ENCODE data around the gene ATP11C. TPM values are rescaled to one million over a fixed set of nuclear protein-coding genes. Genes with fewer than 3 reads are reported as not detected.

Gene ATP11C
- total and polyA plus RNA-seq, 9 of the 15 experiments (the other 6 are each of a cell fraction or from before 2014, with no cell fraction given): 18.2 to 42.2 (median 29.4) TPM

DNA sequence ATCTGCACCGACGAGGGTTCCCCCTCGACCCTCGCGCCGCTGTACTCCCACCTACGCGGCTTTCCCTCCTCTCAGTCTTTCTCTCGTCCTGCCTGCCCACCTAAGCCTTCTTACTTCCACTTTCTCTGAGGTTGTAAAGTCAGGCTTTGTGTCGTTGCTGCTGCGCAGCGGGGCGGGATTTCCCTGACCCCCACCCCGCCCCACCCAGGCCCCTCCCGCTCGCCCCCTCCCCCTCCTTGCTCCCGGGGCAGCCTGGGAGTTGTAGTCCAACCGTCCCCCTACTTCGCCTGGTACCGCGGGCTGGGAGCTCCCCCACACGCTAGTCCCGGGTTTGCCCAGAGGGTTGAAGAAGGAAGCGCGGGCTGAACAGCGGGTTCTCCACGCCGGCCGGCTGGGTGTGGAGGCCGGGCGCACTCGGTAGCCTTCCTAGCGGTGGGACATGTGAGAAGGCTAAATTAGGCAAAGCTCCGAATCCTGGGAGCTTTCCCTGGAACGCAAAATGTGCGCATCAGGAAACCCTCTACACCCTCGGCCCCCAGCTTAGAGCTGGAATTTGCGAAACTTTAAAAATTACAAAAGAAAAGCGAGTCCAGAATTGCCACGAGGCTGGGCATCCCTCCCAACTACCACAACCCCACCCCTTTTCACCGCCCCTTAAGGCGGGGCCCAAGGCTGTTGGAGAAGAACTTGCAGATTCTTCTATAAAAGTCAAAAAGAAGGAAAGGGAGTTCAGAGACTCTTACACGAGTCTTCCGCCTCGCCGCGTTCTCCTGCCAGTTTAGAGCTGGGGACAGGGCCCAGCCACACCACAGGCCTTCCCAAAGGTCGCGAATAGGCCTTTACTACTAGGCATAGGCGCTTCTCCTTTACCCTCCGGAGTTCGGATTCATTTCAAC is at the start of gene ATP11C (continued):
- TF ChIP-seq, protein P1, sequence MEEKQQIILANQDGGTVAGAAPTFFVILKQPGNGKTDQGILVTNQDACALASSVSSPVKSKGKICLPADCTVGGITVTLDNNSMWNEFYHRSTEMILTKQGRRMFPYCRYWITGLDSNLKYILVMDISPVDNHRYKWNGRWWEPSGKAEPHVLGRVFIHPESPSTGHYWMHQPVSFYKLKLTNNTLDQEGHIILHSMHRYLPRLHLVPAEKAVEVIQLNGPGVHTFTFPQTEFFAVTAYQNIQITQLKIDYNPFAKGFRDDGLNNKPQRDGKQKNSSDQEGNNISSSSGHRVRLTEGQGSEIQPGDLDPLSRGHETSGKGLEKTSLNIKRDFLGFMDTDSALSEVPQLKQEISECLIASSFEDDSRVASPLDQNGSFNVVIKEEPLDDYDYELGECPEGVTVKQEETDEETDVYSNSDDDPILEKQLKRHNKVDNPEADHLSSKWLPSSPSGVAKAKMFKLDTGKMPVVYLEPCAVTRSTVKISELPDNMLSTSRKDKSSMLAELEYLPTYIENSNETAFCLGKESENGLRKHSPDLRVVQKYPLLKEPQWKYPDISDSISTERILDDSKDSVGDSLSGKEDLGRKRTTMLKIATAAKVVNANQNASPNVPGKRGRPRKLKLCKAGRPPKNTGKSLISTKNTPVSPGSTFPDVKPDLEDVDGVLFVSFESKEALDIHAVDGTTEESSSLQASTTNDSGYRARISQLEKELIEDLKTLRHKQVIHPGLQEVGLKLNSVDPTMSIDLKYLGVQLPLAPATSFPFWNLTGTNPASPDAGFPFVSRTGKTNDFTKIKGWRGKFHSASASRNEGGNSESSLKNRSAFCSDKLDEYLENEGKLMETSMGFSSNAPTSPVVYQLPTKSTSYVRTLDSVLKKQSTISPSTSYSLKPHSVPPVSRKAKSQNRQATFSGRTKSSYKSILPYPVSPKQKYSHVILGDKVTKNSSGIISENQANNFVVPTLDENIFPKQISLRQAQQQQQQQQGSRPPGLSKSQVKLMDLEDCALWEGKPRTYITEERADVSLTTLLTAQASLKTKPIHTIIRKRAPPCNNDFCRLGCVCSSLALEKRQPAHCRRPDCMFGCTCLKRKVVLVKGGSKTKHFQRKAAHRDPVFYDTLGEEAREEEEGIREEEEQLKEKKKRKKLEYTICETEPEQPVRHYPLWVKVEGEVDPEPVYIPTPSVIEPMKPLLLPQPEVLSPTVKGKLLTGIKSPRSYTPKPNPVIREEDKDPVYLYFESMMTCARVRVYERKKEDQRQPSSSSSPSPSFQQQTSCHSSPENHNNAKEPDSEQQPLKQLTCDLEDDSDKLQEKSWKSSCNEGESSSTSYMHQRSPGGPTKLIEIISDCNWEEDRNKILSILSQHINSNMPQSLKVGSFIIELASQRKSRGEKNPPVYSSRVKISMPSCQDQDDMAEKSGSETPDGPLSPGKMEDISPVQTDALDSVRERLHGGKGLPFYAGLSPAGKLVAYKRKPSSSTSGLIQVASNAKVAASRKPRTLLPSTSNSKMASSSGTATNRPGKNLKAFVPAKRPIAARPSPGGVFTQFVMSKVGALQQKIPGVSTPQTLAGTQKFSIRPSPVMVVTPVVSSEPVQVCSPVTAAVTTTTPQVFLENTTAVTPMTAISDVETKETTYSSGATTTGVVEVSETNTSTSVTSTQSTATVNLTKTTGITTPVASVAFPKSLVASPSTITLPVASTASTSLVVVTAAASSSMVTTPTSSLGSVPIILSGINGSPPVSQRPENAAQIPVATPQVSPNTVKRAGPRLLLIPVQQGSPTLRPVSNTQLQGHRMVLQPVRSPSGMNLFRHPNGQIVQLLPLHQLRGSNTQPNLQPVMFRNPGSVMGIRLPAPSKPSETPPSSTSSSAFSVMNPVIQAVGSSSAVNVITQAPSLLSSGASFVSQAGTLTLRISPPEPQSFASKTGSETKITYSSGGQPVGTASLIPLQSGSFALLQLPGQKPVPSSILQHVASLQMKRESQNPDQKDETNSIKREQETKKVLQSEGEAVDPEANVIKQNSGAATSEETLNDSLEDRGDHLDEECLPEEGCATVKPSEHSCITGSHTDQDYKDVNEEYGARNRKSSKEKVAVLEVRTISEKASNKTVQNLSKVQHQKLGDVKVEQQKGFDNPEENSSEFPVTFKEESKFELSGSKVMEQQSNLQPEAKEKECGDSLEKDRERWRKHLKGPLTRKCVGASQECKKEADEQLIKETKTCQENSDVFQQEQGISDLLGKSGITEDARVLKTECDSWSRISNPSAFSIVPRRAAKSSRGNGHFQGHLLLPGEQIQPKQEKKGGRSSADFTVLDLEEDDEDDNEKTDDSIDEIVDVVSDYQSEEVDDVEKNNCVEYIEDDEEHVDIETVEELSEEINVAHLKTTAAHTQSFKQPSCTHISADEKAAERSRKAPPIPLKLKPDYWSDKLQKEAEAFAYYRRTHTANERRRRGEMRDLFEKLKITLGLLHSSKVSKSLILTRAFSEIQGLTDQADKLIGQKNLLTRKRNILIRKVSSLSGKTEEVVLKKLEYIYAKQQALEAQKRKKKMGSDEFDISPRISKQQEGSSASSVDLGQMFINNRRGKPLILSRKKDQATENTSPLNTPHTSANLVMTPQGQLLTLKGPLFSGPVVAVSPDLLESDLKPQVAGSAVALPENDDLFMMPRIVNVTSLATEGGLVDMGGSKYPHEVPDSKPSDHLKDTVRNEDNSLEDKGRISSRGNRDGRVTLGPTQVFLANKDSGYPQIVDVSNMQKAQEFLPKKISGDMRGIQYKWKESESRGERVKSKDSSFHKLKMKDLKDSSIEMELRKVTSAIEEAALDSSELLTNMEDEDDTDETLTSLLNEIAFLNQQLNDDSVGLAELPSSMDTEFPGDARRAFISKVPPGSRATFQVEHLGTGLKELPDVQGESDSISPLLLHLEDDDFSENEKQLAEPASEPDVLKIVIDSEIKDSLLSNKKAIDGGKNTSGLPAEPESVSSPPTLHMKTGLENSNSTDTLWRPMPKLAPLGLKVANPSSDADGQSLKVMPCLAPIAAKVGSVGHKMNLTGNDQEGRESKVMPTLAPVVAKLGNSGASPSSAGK (IDR thresholded peaks at IDR 0.05): peak; percentile 57
- TF ChIP-seq PHF8 (IDR thresholded peaks at IDR 0.05; ENCODE audit: borderline replicate concordance, low read length) (peak; percentile 67; the same call in 1 of the 2 replicates), POLR2A (conservative IDR thresholded peaks at IDR 0.05) (peak; percentile 76), CBFA2T3 (IDR thresholded peaks at IDR 0.05) (no peak), ZBTB7A (IDR thresholded peaks at IDR 0.05; ENCODE audit: borderline replicate concordance, control insufficient read depth, low read depth, low read length) (peak; percentile 23; the same call in 1 of the 2 replicates), ZNF143 (CRISPR knock-in tag; IDR thresholded peaks at IDR 0.05) (peak; percentile 81), RBBP5 (IDR thresholded peaks at IDR 0.05; ENCODE audit: borderline replicate concordance, insufficient read depth, low read length, poor library complexity, severe bottlenecking) (peak; percentile 51), SUPT5H (IDR thresholded peaks at IDR 0.05) (peak; percentile 78), CHD2 (IDR thresholded peaks at IDR 0.05; ENCODE audit: low read depth, low read length) (0 out of 2 replicates have a peak, but pooled peaks have one; percentile 31), L3MBTL2 (IDR thresholded peaks at IDR 0.05) (peak; percentile 49; the same call in 1 of the 2 replicates)
- TF ChIP-seq, protein P2, sequence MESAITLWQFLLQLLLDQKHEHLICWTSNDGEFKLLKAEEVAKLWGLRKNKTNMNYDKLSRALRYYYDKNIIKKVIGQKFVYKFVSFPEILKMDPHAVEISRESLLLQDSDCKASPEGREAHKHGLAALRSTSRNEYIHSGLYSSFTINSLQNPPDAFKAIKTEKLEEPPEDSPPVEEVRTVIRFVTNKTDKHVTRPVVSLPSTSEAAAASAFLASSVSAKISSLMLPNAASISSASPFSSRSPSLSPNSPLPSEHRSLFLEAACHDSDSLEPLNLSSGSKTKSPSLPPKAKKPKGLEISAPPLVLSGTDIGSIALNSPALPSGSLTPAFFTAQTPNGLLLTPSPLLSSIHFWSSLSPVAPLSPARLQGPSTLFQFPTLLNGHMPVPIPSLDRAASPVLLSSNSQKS (CRISPR knock-in tag; IDR thresholded peaks at IDR 0.05): no peak
- TF ChIP-seq, protein P3, sequence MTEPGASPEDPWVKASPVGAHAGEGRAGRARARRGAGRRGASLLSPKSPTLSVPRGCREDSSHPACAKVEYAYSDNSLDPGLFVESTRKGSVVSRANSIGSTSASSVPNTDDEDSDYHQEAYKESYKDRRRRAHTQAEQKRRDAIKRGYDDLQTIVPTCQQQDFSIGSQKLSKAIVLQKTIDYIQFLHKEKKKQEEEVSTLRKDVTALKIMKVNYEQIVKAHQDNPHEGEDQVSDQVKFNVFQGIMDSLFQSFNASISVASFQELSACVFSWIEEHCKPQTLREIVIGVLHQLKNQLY (CRISPR knock-in tag; conservative IDR thresholded peaks at IDR 0.05): no peak

All from K562 (cell line).